ENCODE data around the gene TMEM253.

The TMEM253 gene

DNA sequence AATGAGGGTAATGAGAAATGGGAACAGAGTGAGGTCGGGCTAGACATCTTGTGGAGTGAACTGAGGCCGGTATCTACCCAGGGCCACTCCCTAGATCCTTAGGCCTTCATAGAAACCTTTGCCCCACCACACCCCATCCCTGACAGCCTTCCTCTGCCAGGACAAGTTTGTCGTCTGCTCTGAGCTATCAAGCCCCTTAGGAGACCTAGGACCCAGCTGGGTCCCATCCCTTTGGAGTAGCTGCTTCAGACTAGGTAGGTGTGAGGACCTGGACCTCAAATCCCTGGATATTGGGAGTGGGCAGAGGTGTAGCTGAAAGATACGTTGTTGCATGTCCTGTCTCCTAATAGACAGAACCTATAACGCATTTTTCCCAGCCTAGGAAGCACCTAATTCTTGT, at the start of gene TMEM253:
TSS of gene TMEM253 (plus strand) at position 136 of the 400 bp plus-strand sequence. CDS start 278 bp downstream, outside the sequence.
- H3K4me3 ChIP-seq (ENCODE audit: low read depth, low read length), result no peak within 1 kb of the TSS
- in situ Hi-C loops (cut with HindIII; ENCODE audit: low sequenced_read_pairs), result no loop called here
- DNase-seq (ENCODE audit: low read depth, low spot score), result no peak
- TF ChIP-seq, protein P1, sequence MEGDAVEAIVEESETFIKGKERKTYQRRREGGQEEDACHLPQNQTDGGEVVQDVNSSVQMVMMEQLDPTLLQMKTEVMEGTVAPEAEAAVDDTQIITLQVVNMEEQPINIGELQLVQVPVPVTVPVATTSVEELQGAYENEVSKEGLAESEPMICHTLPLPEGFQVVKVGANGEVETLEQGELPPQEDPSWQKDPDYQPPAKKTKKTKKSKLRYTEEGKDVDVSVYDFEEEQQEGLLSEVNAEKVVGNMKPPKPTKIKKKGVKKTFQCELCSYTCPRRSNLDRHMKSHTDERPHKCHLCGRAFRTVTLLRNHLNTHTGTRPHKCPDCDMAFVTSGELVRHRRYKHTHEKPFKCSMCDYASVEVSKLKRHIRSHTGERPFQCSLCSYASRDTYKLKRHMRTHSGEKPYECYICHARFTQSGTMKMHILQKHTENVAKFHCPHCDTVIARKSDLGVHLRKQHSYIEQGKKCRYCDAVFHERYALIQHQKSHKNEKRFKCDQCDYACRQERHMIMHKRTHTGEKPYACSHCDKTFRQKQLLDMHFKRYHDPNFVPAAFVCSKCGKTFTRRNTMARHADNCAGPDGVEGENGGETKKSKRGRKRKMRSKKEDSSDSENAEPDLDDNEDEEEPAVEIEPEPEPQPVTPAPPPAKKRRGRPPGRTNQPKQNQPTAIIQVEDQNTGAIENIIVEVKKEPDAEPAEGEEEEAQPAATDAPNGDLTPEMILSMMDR (IDR thresholded peaks at IDR 0.05; ENCODE audit: low read depth, low read length), result no peak

DNA sequence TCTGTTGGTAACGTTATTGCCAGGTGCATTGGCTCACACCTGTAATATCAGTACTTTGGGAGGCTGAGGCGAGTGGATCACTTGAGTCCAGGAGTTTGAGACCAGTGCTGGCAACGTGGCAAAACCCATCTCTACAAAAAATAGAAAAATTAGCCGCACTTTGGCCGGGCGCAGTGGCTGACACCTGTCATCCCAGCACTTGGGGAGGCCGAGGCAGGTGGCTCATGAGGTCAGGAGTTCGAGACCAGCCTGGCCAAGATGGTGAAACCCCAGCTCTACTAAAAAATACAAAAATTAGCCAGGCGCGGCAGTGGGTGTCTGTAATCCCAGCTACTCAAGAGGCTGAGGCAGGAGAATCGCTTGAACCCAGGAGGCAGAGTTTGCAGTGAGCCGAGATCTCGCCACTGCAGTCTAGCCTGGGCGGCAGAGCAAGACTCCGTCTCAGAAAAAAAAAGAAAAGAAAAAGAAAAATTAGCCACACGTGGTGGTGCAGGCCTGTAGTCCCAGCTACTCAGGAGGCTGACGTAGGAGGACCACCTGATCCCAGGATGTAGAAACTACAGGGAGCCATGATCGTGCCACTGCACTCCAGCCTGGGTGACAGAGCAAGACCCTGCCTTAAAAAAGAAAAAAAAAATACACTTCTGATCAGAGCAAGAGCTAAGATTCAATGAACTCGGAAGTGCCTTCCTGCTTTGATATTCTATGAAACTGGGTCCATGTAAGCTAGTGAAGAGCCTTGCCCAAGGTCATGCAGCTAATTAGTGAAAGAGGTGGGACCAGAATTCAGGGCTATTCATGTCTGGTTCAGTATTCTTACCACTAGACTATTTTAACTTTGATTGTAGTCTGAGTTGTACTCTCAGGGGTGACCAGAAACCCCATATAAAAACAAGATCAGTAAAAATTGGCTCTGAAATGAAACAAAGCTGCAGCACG, 47.4 kb upstream of the TMEM253 start:
- TF ChIP-seq, protein P1 (IDR thresholded peaks at IDR 0.05; ENCODE audit: low read depth, low read length), result no peak
- DNase-seq (ENCODE audit: low read depth, low spot score), result no peak
- in situ Hi-C loops (cut with HindIII; ENCODE audit: low sequenced_read_pairs), result no loop called here
- H3K4me3 ChIP-seq (ENCODE audit: low read depth, low read length), result no peak overlapping the region

DNA sequence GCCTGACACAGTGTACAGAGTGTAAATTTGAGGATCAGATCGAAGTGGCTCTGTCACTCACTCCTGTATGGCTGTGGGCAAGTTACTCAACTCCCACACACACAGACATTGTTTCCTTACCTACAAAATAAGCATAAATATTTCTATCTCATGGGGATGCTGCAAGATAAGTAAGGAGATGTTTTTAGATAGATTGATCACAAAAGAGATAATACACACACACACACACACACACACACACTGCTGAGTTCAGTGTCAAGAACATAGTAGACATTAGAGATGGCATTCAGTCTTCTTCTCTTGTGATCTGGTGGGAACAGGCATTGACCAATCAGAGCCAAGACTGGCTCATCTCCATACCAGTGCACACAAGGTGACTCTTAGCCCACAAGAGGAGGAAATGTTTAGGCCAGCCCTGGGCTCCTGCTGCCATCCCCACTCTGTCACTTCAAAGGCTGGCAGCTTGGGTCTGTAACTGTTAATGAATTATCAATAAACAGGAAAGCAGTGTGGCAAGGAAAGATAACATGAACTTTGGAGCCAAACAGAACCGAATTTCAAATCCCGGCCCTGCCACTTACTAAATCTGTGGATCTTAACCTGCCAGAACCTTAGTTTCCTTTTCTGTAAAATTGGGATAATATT, 46.6 kb upstream of the TMEM253 start:
- no peak for DNase-seq (ENCODE audit: low read depth, low spot score)
- TF ChIP-seq, protein P1 (IDR thresholded peaks at IDR 0.05; ENCODE audit: low read depth, low read length), result no peak
- in situ Hi-C loops (cut with HindIII; ENCODE audit: low sequenced_read_pairs), result no loop called here

DNA sequence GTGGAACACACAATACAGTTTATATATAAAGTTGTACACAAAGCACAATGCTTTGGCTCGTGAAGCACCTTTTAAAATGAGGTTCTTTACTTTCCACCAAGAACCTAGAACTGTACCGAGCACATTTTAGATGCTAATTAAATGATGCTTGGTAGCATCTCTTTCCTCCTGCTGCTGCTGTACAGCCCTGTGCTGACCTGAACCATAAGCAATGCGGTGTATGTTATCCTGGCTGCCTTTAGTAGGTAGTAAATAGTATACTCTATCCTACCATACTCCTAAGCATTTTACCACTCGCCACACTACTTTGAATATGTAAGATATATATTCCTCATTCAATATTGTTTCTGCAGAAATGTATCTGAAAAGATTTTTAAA, 46.1 kb upstream of the TMEM253 start:
- H3K4me3 ChIP-seq (ENCODE audit: low read depth, low read length), result no peak overlapping the region
- in situ Hi-C loops (cut with HindIII; ENCODE audit: low sequenced_read_pairs), result no loop called here
- TF ChIP-seq, protein P1 (IDR thresholded peaks at IDR 0.05; ENCODE audit: low read depth, low read length), result no peak
- DNase-seq (ENCODE audit: low read depth, low spot score), result no peak

More for the DNA sequence above, 46.6 kb upstream of the TMEM253 start:
- H3K4me3 ChIP-seq (ENCODE audit: low read depth, low read length), result no peak overlapping the region

DNA sequence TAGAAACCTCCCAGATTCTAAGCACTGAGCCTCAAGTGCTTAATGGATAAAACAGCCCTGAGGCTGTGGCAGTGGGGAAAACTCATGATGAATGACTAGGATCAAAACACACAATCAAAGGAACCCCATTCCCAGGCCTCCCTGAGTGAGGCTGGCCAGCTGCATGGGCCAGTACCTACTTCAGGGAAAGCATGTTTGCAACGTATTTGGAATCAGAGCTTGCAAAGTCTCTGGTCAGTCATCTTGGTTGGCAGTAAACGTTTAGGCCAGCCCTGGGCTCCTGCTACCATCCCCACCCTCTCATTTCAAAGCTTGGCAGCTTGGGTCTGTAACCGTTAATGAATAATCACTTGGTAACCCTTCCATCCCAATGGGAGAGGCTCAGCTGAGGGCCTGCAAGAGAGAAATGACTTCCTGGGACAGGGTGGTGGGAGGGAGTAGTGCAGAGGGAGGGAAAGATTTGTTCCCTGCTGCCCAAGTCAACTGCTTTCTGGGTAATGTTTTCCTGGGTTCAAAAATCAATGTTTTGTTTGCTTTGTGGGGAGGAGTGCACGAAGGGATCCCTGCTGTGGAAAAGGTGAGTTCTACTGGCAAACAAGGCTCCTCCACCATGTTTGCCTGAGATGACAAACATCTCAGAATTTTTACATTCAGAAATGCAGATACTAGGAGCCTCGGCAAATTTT, 45.3 kb upstream of the TMEM253 start:
- H3K4me3 ChIP-seq (ENCODE audit: low read depth, low read length), result no peak overlapping the region
- no peak for DNase-seq (ENCODE audit: low read depth, low spot score)
- TF ChIP-seq, protein P1 (IDR thresholded peaks at IDR 0.05; ENCODE audit: low read depth, low read length), result no peak
- in situ Hi-C loops (cut with HindIII; ENCODE audit: low sequenced_read_pairs), result no loop called here

DNA sequence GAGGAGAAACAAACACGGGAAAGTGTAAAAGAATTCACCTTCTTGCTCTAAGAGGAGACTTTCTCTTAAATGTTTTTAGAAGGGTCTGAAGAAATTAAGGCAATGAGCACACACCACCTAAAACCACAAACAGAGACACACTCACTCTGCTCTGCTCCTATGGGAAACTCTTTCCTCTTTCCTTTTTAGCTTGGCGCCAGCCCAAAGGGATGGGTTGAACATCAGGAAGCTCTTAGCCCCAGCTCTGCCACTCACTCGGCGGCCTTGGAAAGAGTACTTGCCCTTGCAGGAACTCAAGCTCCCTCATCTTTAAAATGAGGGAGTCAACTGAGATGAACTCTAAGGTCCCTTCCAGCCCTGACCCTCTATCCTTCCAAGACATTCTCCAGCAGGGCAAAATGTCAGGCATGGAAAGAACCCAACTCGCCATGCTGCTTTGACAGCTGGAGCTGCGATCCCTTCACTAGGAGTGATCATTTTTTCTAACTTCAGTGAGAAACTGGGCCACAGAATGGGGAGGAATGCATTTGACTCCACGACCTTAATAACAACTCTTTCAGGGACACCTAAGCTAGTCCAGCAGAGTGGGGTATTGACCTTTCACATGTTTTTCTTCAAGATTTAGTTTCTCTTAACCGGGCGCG, 44.2 kb upstream of the TMEM253 start:
- DNase-seq (ENCODE audit: low read depth, low spot score), result no peak
- in situ Hi-C loops (cut with HindIII; ENCODE audit: low sequenced_read_pairs), result no loop called here

More for the DNA sequence above, 44.2 kb upstream of the TMEM253 start:
- TF ChIP-seq, protein P1 (IDR thresholded peaks at IDR 0.05; ENCODE audit: low read depth, low read length), result no peak
- no peak overlapping the region for H3K4me3 ChIP-seq (ENCODE audit: low read depth, low read length)

Data from astrocyte of the spinal cord (primary cell).